ENCODE results near the gene RFX4. TPM values are rescaled to one million over a fixed set of nuclear protein-coding genes. Genes with fewer than 3 reads are reported as not detected.

Gene RFX4
- total and polyA plus RNA-seq, 12 donors = 0.01 to 0.11 (median 0.11) TPM; not detected in 9

DNA sequence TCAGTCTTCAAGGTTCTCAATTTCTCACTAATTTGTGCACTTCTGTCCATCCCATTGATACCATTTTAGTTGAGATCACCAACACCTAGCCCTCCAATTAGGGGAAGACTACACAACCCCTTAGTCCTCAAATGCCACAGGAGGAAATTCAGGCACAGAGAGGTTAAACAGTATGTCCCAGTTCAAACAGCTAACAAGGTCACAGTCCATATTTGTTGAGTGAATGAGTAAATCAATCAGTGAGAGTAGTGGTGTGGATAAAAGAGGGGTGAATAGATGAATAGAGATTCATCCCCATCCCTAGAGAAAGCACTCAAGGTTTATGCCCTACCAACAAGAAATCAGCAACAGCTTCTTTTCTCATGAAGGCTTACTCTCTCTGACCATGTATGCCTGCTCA, 97.5 kb downstream of the RFX4 start:
- DNase-seq (no peak), ATAC-seq (no peak)
- Histone ChIP-seq H3K27ac (no peak overlapping the region), H3K4me3 (no peak overlapping the region), H3K36me3 (no peaks in the 10 kb centered on the region), H3K9me3 (no peaks in the 10 kb centered on the region), H3K4me1 (no peaks in the 10 kb centered on the region), H3K27me3 (peaks cover 0 to 7% (median 0%) of the 10 kb centered on the region in 7 donors)
- TF ChIP-seq, protein P1, sequence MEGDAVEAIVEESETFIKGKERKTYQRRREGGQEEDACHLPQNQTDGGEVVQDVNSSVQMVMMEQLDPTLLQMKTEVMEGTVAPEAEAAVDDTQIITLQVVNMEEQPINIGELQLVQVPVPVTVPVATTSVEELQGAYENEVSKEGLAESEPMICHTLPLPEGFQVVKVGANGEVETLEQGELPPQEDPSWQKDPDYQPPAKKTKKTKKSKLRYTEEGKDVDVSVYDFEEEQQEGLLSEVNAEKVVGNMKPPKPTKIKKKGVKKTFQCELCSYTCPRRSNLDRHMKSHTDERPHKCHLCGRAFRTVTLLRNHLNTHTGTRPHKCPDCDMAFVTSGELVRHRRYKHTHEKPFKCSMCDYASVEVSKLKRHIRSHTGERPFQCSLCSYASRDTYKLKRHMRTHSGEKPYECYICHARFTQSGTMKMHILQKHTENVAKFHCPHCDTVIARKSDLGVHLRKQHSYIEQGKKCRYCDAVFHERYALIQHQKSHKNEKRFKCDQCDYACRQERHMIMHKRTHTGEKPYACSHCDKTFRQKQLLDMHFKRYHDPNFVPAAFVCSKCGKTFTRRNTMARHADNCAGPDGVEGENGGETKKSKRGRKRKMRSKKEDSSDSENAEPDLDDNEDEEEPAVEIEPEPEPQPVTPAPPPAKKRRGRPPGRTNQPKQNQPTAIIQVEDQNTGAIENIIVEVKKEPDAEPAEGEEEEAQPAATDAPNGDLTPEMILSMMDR (IDR thresholded peaks at IDR 0.05) = no peak
- intact Hi-C loops (cut with DNase I) = loop anchor here in 1 of 10 donors (10.0 kb wide), 1 partner anchor 165 kb away; no protein-coding TSS in a partner anchor

DNA sequence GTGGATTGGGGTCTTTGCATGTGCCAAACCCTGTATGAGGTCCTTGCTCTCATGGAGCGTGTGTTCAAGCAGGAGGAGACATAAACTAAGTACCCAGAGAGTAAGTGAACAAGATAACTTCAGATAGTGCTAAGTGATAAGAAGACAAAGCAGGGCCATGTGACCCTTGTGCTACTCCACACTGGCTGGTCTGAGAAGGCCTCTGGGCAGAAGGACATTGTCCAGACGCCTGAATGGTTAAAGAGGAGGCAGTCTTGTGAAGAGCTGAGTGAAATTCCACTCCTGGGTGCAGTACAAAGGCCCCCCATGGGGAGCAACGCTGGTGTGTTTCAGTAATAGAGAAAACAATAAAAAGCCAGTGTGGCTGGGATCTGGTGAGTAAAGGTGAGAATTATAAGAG, 98.4 kb downstream of the RFX4 start:
- Histone ChIP-seq H3K27ac (no peak overlapping the region), H3K4me3 (no peak overlapping the region), H3K9me3 (no peaks in the 10 kb centered on the region), H3K4me1 (no peaks in the 10 kb centered on the region), H3K36me3 (no peaks in the 10 kb centered on the region), H3K27me3 (peaks cover 0 to 7% (median 0%) of the 10 kb centered on the region in 7 donors)
- intact Hi-C loops (cut with DNase I) = loop anchor here in 1 of 10 donors (10.0 kb wide), 1 partner anchor 164 kb away; no protein-coding TSS in a partner anchor
- TF ChIP-seq, protein P1 (IDR thresholded peaks at IDR 0.05) = no peak
- 57 to 62% methylated on average over 3 of the region's 3 CpGs for WGBS, 2 donors
- no peak for DNase-seq
- ATAC-seq = no peak

DNA sequence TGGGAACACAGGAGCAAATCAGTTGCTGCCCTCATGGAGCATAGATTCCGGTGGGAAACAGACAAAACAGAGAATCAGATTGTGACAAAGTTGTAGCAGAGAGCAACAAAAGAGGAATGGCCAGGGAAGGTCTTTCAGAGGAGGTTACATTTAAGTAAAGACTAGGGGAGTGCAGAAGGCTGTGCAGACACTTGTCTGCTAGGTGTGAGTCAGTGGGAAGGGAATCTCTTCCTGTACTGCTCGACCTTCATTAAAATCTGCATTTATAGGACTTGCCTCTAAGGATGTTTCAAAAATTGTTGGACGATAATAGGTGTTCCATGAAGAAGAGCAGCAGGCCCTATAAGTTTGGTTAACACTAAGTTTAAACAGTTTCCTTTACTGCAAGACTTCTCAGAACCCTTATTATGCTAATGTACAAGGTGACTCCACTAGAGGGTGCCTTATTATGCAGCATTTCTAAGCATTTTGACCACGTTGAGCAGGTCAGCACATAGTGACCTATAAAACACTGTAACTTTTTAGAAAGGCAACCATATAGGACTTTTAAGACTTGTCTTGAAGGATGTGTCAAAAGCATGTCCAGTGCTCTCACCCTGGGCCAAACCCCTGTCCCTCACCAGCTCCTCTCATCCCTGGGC, 99.9 kb downstream of the RFX4 start:
- ATAC-seq = peak in 1 of 8 donors; percentile 44
- 58 to 65% methylated on average over 4 of the region's 4 CpGs for WGBS, 2 donors
- intact Hi-C loops (cut with DNase I) = loop anchor here in 1 of 10 donors (10.0 kb wide), 1 partner anchor 162 kb away; no protein-coding TSS in a partner anchor

DNA sequence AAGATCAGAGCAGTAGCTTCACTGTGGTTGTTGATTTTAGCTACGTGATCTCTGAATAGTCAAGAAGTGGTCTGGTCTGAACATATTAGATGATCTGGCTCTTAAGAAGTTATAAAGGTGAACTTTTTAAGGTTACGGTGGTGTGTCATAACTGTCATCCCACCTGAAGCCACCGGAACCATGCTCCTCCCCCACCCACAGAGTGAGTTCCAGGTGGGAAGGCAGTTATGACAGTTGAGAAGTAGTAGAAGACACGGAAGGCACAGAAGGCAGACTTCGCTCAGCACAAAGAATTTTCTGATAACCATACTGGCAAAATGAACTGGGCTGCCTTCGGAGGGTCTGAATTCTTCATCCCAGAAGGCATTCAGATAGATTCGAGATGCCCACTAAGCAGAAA, 101.7 kb downstream of the RFX4 start:
- Histone ChIP-seq H3K36me3 (no peaks in the 10 kb centered on the region), H3K4me1 (no peaks in the 10 kb centered on the region), H3K4me3 (no peak overlapping the region), H3K27me3 (no peaks in the 10 kb centered on the region), H3K27ac (no peak overlapping the region), H3K9me3 (no peaks in the 10 kb centered on the region)
- DNase-seq (no peak), ATAC-seq (no peak)
- WGBS, 2 donors = 78 to 92% methylated on average over 7 of the region's 7 CpGs
- TF ChIP-seq, protein P1 (IDR thresholded peaks at IDR 0.05) = no peak
- intact Hi-C loops (cut with DNase I) = loop anchor here in 1 of 10 donors (10.0 kb wide), 1 partner anchor 160 kb away; no protein-coding TSS in a partner anchor

More for the DNA sequence above, 99.9 kb downstream of the RFX4 start:
- no peak for DNase-seq
- no peak overlapping the region for H3K27ac ChIP-seq
- TF ChIP-seq, protein P1 (IDR thresholded peaks at IDR 0.05) = peak in 6 of 9 donors; percentile 20 to 47 (median 40)
- H3K4me1 ChIP-seq = no peaks in the 10 kb centered on the region
- H3K9me3 ChIP-seq = no peaks in the 10 kb centered on the region
- no peak overlapping the region for H3K4me3 ChIP-seq
- no peaks in the 10 kb centered on the region for H3K36me3 ChIP-seq
- peaks cover 0 to 7% (median 0%) of the 10 kb centered on the region in 7 donors for H3K27me3 ChIP-seq
